ENCODE measurements around the gene CFHR5.

DNA sequence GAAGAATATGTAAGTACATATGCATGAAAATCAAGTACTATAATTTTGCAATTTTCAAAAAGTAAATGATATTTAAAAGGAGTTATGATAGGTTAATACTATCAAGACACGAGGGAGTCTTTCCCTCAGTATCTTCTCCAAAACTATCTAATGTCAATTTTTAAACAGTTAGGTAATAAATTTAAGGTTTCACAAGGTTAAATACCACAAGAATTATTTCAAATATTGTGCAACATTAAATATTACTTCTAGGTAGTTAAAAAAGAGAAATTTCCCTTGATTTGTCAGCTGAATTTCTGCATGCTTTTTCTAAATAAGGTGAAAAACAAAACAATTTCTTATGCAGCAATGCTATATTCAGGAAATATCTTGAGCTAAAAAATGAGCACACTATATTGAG lies 3.5 kb downstream of the CFHR5 start:
- no peak for TF ChIP-seq POLR2A (IDR thresholded peaks at IDR 0.05; ENCODE audit: low read depth, low read length)
- no peak for TF ChIP-seq EZH2 (IDR thresholded peaks at IDR 0.05; ENCODE audit: borderline replicate concordance, low read depth, low read length, severe bottlenecking)
- TF ChIP-seq CTCF (IDR thresholded peaks at IDR 0.05; ENCODE audit: extremely low read depth in 1 of 2, insufficient read depth in 1 of 2, low read depth in 1 of 2, low read length in 2 of 2), result no peak
- no peak for TF ChIP-seq MAX (IDR thresholded peaks at IDR 0.05; ENCODE audit: insufficient read depth, insufficient read length)
